HG03097 (cell line): Measurements from ENCODE around the gene POU4F2.

Source experiments
- ATAC-seq: cut with Tn5 transposase; IDR thresholded peaks from one replicate; pipeline ENCODE4 v1.9.1; 2021; ENCODE audit not compliant: unreplicated experiment, low FRiP score

Gene POU4F2

GRCh38 chr4:146638786-146639505 lies at the start of gene POU4F2:
TSS of gene POU4F2 (plus strand) at chr4:146638893. CDS start at chr4:146639141, 248 bp downstream.
- no peak for ATAC-seq

GRCh38 chr4:146590801-146591200 lies 47.9 kb upstream of the POU4F2 start:
- no peak for ATAC-seq

- ATAC-seq = no peak
Measured at GRCh38 chr4:146592019-146592418, 46.7 kb upstream of the POU4F2 start.

- no peak for ATAC-seq
Measured at GRCh38 chr4:146632770-146633470, 5.8 kb upstream of the POU4F2 start.

- ATAC-seq = no peak
Measured at GRCh38 chr4:146633471-146633800, 5.3 kb upstream of the POU4F2 start.

GRCh38 chr4:146634825-146635224 lies 3.9 kb upstream of the POU4F2 start:
- no peak for ATAC-seq

- ATAC-seq = no peak
Measured at GRCh38 chr4:146637621-146638332, 916 bp upstream of the POU4F2 start.

- no peak for ATAC-seq
Measured at GRCh38 chr4:146638333-146638785, 334 bp upstream of the POU4F2 start.

GRCh38 chr4:146639506-146639932 lies 826 bp downstream of the POU4F2 start:
- ATAC-seq = no peak

- ATAC-seq = no peak
Measured at GRCh38 chr4:146640021-146640464, 1.4 kb downstream of the POU4F2 start.

GRCh38 chr4:146640465-146641061 lies 1.9 kb downstream of the POU4F2 start:
- no peak for ATAC-seq

- ATAC-seq = no peak
Measured at GRCh38 chr4:146641762-146642161, 3.1 kb downstream of the POU4F2 start.

GRCh38 chr4:146643812-146644401 lies 5.2 kb downstream of the POU4F2 start:
- ATAC-seq = no peak

GRCh38 chr4:146645921-146646320 lies 7.2 kb downstream of the POU4F2 start:
- ATAC-seq = no peak

- ATAC-seq = no peak
Measured at GRCh38 chr4:146646593-146647325, 8.1 kb downstream of the POU4F2 start.

- no peak for ATAC-seq
Measured at GRCh38 chr4:146647615-146648460, 9.1 kb downstream of the POU4F2 start.

- ATAC-seq = no peak
Measured at GRCh38 chr4:146648461-146648783, 9.7 kb downstream of the POU4F2 start.

GRCh38 chr4:146649232-146649631 lies 10.5 kb downstream of the POU4F2 start:
- no peak for ATAC-seq

- no peak for ATAC-seq
Measured at GRCh38 chr4:146650034-146650433, 11.3 kb downstream of the POU4F2 start.
